Colonic mucosa (tissue), 4 donors: ENCODE results near the gene PPDPF. TPM values are rescaled to one million over a fixed set of nuclear protein-coding genes. Genes with fewer than 3 reads are reported as not detected.

ENCODE experiments used
- DNase-seq: peaks from one replicate; pipeline ENCODE4 v3.0.0-alpha.2; 2020
- H3K27ac ChIP-seq: fragments of 200-600 bp; one replicate; pipeline ENCODE4 v1.8.0; 2021
- H3K27me3 ChIP-seq: fragments of 200-600 bp; one replicate; pipeline ENCODE4 v1.8.0; 2021
- H3K36me3 ChIP-seq: fragments of 200-600 bp; one replicate; pipeline ENCODE4 v1.8.0; 2021
- H3K4me1 ChIP-seq: fragments of 200-600 bp; one replicate; pipeline ENCODE4 v1.8.0; 2021; ENCODE audit warnings: mild to moderate bottlenecking
- H3K4me3 ChIP-seq: fragments of 200-600 bp; one replicate; pipeline ENCODE4 v1.8.0; 2021
- H3K9ac ChIP-seq, 2 donors: one replicate each; pipeline ENCODE4 v1.7.0; 2013; ENCODE audit warnings: control low read depth in 2 of 2, low read depth in 2 of 2, low read length in 2 of 2
- H3K9me3 ChIP-seq: fragments of 200-600 bp; one replicate; pipeline ENCODE4 v1.8.0; 2021
- CTCF ChIP-seq: fragments of 200-600 bp; IDR thresholded peaks from one replicate; pipeline ENCODE4 v1.8.0; 2022; ENCODE audit warnings: antibody characterized with exemption, mild to moderate bottlenecking
- intact Hi-C: fragments of 100-400 bp; cut with DNase I; formaldehyde crosslinking; loops from one replicate; pipeline ENCODE4 v1.14.1; 2022
- total RNA-seq, 2 donors: library from RNA; stranded (reverse); fragmentation: NEBNext Ultra II Directional in 1 of 2; extraction: Animal tissue kit (Norgen Biotek cat#: 25700) in 1 of 2; gene quantifications; one replicate each; pipeline ENCODE4 v1.2.1, GENCODE V29; 2021
- donor health status: healthy.
- donor health status: DM: no; HTN: no; CAD: no.
- donor health status: DM: no; HTN: no; CAD: no.

PPDPF gene
- total RNA-seq, 2 donors from 2014 or later, result 561 to 634 TPM

DNA sequence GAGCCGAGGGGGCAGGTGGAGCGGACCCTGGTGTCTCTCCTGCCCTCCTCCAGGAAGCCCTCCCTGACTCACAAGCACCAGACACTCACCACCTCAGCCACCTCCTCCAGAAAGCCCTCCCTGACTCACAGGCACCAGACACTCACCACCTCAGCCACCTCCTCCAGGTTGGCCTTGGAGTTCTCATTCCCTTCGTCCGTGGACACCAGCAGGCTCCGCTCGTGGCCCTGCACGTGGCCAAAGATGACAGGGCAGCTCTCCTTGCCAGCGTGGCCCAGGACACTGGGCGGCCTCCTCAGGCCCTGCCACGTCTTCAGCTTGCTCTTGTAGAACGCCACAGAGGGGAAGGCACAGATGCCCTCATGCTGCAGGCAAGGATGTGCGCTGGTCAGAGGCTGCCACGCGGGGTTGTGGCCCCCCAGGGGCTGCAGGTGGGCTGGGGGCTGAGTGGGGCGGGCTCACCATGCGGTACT, 39.8 kb downstream of the PPDPF start:
- intact Hi-C loops, result no loop called here
- Histone ChIP-seq H3K4me3 (no peak overlapping the region), H3K4me1 (no peaks in the 10 kb centered on the region), H3K9me3 (no peaks in the 10 kb centered on the region), H3K9ac (no peak overlapping the region), H3K27ac (no peak overlapping the region), H3K27me3 (no peaks in the 10 kb centered on the region), H3K36me3 (peaks cover 9% of the 10 kb centered on the region)
- DNase-seq, result no peak
- no peak for TF ChIP-seq CTCF

- H3K36me3 ChIP-seq, result peaks cover 9% of the 10 kb centered on the region
- TF ChIP-seq CTCF, result no peak
- no peak overlapping the region for H3K4me3 ChIP-seq
- H3K27ac ChIP-seq, result no peak overlapping the region
- no peak for DNase-seq
- H3K4me1 ChIP-seq, result no peaks in the 10 kb centered on the region
- no peak overlapping the region for H3K9ac ChIP-seq
- no peaks in the 10 kb centered on the region for H3K9me3 ChIP-seq
- intact Hi-C loops, result no loop called here
- no peaks in the 10 kb centered on the region for H3K27me3 ChIP-seq
These were observed 40.5 kb downstream of the PPDPF start for GRCh38 chr20:63560856-63561609.

DNA sequence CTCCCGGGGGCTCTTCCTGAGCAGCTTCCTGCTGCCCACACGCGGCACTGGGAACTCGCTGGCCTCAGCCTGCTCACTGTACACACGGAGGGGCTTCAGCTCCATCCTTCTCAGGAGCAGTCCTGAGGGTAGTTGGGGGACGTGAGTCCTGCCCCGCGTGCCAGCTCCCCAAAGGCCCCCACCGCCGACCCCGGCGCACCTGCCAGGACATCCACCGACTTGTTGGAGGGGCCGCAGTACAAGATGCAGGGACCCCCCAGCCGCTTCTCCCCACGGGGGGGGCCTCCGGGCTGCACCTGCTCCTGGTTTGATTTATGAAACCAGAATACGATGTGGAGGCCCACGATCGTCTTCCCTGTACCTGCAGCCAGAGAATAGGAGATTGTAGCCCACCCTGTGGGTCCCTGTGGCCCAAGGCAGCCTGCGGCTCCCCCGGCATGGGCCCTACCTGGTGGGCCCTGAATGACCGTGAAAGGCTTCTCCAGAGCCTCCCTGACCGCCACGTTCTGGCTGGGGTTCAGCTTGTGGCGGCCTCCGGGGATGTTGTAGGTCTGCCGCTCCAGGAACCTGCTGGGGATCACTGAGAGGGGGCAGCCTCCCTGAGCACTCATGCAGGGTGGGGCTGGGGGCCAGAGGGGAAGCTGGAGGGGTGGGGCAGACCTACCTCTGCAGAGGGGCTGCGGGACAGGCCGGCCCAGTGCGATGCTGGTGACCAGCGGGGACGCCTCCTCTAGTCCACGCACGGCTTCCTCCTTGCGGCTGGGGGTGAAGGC, 41.2 kb downstream of the PPDPF start:
- no peak overlapping the region for H3K9ac ChIP-seq
- no peaks in the 10 kb centered on the region for H3K27me3 ChIP-seq
- H3K36me3 ChIP-seq, result peaks cover 9% of the 10 kb centered on the region
- DNase-seq, result no peak
- no peak overlapping the region for H3K27ac ChIP-seq
- intact Hi-C loops, result no loop called here
- no peak overlapping the region for H3K4me3 ChIP-seq
- H3K4me1 ChIP-seq, result no peaks in the 10 kb centered on the region
- no peak for TF ChIP-seq CTCF
- no peaks in the 10 kb centered on the region for H3K9me3 ChIP-seq

- Histone ChIP-seq H3K9me3 (no peaks in the 10 kb centered on the region), H3K4me1 (no peaks in the 10 kb centered on the region), H3K36me3 (peaks cover 9% of the 10 kb centered on the region), H3K4me3 (no peak overlapping the region), H3K27me3 (no peaks in the 10 kb centered on the region), H3K27ac (no peak overlapping the region), H3K9ac (no peak overlapping the region)
- no peak for TF ChIP-seq CTCF
- intact Hi-C loops, result no loop called here
- DNase-seq, result no peak
These were observed 42.1 kb downstream of the PPDPF start for GRCh38 chr20:63562461-63563224.

GRCh38 chr20:63563225-63563935, 42.8 kb downstream of the PPDPF start:
- no peak overlapping the region for H3K4me3 ChIP-seq
- no peak for TF ChIP-seq CTCF
- H3K9me3 ChIP-seq, result no peaks in the 10 kb centered on the region
- H3K9ac ChIP-seq, result no peak overlapping the region
- no peak overlapping the region for H3K27ac ChIP-seq
- no peaks in the 10 kb centered on the region for H3K4me1 ChIP-seq
- no peak for DNase-seq
- peaks cover 9% of the 10 kb centered on the region for H3K36me3 ChIP-seq
- H3K27me3 ChIP-seq, result no peaks in the 10 kb centered on the region
- intact Hi-C loops, result no loop called here
